ENCODE results near the gene SLC6A17. TPM values are rescaled to one million over a fixed set of nuclear protein-coding genes. Genes with fewer than 3 reads are reported as not detected.

Gene SLC6A17
- total RNA-seq, 1 donor from 2014 or later = 0.53 TPM

GRCh38 chr1:110230381-110231199 lies 80.3 kb downstream of the SLC6A17 start:
- no peak for FAIRE-seq
- H3K4me3 ChIP-seq (ENCODE audit: low read depth, low read length) = no peak overlapping the region
- no peaks in the 10 kb centered on the region for H3K36me3 ChIP-seq (ENCODE audit: control insufficient read depth, insufficient read depth, low read length)
- DNase-seq (ENCODE audit: low read depth) = no peak
- no peaks in the 10 kb centered on the region for H3K27me3 ChIP-seq (ENCODE audit: control insufficient read depth, insufficient read depth, low read length)
- no peak for TF ChIP-seq CTCF (IDR thresholded peaks at IDR 0.05; ENCODE audit: insufficient read depth, low read length, severe bottlenecking)

GRCh38 chr1:110233861-110234260 lies 83.6 kb downstream of the SLC6A17 start:
- H3K4me3 ChIP-seq (ENCODE audit: low read depth, low read length) = no peak overlapping the region
- DNase-seq (ENCODE audit: low read depth) (no peak), FAIRE-seq (no peak)
- H3K27me3 ChIP-seq (ENCODE audit: control insufficient read depth, insufficient read depth, low read length) = no peaks in the 10 kb centered on the region
- H3K36me3 ChIP-seq (ENCODE audit: control insufficient read depth, insufficient read depth, low read length) = no peaks in the 10 kb centered on the region
- no peak for TF ChIP-seq CTCF (IDR thresholded peaks at IDR 0.05; ENCODE audit: insufficient read depth, low read length, severe bottlenecking)

- TF ChIP-seq CTCF (IDR thresholded peaks at IDR 0.05; ENCODE audit: insufficient read depth, low read length, severe bottlenecking) = no peak
- DNase-seq (ENCODE audit: low read depth) = peak; percentile 63
- Histone ChIP-seq H3K36me3 (ENCODE audit: control insufficient read depth, insufficient read depth, low read length) (no peaks in the 10 kb centered on the region), H3K4me3 (ENCODE audit: low read depth, low read length) (no peak overlapping the region), H3K27me3 (ENCODE audit: control insufficient read depth, insufficient read depth, low read length) (no peaks in the 10 kb centered on the region)
- FAIRE-seq = no peak
Measured at GRCh38 chr1:110234691-110235090, 84.4 kb downstream of the SLC6A17 start.

GRCh38 chr1:110235181-110235833 lies 85.0 kb downstream of the SLC6A17 start:
- H3K27me3 ChIP-seq (ENCODE audit: control insufficient read depth, insufficient read depth, low read length) = no peaks in the 10 kb centered on the region
- no peak for TF ChIP-seq CTCF (IDR thresholded peaks at IDR 0.05; ENCODE audit: insufficient read depth, low read length, severe bottlenecking)
- FAIRE-seq (no peak), DNase-seq (ENCODE audit: low read depth) (no peak)
- no peaks in the 10 kb centered on the region for H3K36me3 ChIP-seq (ENCODE audit: control insufficient read depth, insufficient read depth, low read length)
- H3K4me3 ChIP-seq (ENCODE audit: low read depth, low read length) = no peak overlapping the region

GRCh38 chr1:110235834-110236682 lies 85.8 kb downstream of the SLC6A17 start:
- Histone ChIP-seq H3K4me3 (ENCODE audit: low read depth, low read length) (no peak overlapping the region), H3K36me3 (ENCODE audit: control insufficient read depth, insufficient read depth, low read length) (no peaks in the 10 kb centered on the region), H3K27me3 (ENCODE audit: control insufficient read depth, insufficient read depth, low read length) (no peaks in the 10 kb centered on the region)
- TF ChIP-seq CTCF (IDR thresholded peaks at IDR 0.05; ENCODE audit: insufficient read depth, low read length, severe bottlenecking) = no peak
- peak; percentile 98 for DNase-seq (ENCODE audit: low read depth)
- FAIRE-seq = peak; percentile 55
